Suppressor macrophage treated with lipopolysaccharide for 4 hours (primary cell): ENCODE data around the gene ZFYVE9.

Experiments used
- DNase-seq: peaks from one replicate; pipeline ENCODE4 v3.0.0-alpha.2; 2020

ZFYVE9 gene

DNA sequence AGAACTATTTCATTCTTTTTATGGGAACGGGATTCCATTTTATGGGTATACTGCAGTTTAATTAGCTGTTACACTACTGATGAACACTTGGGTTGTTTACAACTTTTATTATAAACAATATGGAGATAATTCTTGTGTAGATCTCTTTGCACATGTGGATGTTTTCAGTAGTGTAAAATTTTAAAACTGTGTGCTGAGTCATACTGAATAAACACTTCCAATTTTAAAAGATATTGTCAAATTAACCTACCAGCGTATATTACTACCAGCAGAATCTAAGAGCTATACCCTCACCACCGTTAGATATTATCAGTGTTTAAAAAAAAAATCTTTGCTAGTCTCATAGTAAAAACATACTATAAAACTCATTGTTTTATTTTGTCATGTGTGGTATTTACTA is 118.0 kb downstream of the ZFYVE9 start:
- no peak for DNase-seq

DNA sequence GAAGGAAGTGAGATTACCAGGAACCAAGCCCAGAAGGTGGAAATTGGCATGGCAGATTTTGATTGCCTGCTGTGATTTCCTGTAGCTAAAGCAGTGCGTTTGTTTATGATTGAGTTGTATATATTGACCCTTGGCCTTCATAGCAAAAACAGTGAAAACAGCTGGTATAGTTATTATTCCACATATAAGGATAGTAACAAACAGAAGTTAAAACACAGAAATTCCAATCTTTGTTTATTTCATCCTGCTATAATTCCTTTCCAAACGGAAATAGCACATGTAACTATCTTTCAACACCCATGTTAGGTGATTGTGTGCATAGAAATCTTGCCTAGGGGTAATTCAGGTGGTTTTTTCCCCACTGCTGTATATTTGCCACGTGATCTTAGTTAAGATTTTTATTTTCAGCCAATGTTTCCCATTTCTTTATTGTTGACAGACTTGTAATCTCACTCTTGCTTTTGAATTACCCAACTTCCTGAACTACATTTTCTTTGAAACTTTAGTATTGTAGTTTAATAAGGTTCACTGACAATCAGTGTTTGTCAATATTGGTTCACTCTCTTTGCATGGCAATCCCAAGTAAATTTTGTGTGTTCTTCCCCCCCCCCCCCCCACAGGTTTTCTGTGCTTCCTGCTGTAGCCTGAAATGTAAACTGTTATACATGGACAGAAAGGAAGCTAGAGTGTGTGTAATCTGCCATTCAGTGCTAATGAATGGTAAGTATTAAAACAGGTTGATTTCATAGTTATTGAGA is 121.4 kb downstream of the ZFYVE9 start:
- DNase-seq, result no peak

GRCh38 chr1:52264530-52265115 is 122.7 kb downstream of the ZFYVE9 start:
- DNase-seq, result peak; percentile 8

DNA sequence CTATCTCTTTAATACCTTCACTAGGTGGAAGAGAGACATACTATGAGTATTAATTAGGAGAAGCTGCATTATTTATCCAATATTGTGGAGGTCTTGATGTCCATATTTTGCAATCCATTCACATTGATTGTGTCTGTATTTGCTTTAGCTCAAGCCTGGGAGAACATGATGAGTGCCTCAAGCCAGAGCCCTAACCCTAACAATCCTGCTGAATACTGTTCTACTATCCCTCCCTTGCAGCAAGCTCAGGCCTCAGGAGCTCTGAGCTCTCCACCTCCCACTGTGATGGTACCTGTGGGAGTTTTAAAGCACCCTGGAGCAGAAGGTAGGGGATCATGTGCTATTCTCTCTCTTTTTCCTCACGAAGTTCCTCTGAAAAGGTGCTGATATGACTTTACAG is 124.6 kb downstream of the ZFYVE9 start:
- DNase-seq, result no peak

GRCh38 chr1:52268372-52268771 is 126.5 kb downstream of the ZFYVE9 start:
- DNase-seq, result peak; percentile 73

DNA sequence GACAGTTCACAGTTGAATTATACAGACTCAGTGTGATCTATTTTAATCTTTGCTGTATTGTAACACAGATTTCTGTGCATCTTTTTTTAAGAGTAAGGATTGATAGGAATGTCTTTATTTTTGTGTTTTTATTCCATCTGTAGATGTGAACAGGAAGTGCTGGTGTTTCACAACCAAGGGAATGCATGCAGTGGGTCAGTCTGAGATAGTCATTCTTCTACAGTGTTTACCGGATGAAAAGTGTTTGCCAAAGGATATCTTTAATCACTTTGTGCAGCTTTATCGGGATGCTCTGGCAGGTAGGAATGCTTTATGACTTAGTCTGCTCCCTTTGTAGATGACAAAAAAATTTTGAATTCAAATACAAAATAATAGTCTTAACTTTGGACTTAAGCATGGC is 139.6 kb downstream of the ZFYVE9 start:
- no peak for DNase-seq

DNA sequence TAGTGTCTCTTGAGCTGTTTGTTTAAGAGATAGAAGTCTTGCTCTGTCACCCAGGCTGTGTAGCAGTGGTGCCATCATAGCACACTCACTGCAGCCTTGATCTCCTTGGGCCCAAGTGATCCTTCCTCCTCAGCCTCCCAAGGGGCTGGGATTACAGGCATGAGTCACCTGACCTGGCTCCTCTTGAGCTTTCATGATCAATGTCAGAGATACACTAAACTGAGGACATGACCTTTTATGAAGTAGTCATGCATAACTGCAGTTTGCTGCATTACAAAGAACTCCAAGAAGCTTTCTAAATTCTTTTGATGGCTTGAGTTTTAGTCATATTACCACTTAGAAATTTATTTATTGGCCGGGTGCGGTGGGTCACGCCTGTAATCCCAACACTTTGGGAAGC is 146.4 kb downstream of the ZFYVE9 start:
- DNase-seq, result no peak

GRCh38 chr1:52294580-52294979 is 152.7 kb downstream of the ZFYVE9 start:
- DNase-seq, result no peak

DNA sequence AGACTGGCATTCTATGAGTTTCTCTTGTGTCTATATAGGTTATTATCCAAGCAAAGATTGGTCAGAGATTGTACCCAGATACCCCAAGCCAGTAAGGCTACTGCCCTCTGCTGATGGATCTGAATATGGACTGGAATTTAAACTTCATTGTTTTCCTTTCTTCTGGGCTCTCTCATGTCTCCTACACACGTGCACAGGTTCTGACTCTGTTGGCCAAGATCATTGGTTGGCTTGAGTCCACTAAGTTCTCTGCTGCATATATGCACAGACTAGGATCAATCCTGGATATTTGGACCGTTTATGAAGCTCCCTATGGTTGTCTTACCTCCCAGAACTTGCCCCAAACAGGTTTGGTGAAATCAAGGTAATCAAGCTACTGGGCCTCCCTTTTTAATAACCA is 154.5 kb downstream of the ZFYVE9 start:
- peak; percentile 58 for DNase-seq

GRCh38 chr1:52305417-52306226 is 163.7 kb downstream of the ZFYVE9 start:
- no peak for DNase-seq

DNA sequence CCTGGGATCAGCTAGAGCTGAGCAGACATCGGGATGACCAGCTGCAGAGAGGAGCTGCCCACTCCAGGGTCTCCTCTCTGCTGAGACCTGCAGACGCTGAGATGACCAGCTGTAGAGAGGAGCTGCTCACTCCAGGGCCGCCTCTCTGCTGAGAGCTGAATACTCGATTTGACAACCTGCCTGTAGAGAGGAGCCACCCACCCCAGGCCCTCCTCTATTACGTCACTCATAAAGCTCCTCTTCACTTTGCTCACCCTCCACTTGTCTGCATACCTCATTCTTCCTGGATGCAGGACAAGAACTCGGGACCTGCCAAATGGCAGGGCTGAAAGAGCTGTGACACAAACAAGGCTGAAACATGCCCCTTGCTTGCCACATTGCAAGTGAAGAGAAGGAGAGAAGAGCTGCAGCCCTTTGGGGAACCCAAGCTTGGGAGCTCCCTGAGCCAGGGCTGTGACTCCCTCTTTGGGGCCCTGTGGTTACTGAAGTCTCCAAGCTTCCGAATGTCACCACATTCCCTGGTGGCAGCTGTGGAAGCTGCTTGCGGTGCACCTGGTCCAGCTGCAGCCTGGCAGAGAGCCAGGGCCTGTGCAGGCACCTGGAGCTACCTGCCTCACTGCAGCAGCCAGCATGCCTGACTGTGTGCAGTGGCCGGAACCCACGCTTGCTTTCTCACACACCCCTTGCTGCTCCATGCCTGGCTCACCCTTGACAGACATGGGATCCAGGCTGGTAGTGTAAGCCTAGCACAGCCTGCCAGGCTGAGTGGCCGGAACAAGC is 164.5 kb downstream of the ZFYVE9 start:
- DNase-seq, result no peak

GRCh38 chr1:52321061-52321460 is 179.2 kb downstream of the ZFYVE9 start:
- no peak for DNase-seq

GRCh38 chr1:52323731-52324130 is 181.8 kb downstream of the ZFYVE9 start:
- DNase-seq, result no peak

- no peak for DNase-seq
Measured at GRCh38 chr1:52325786-52326185, 183.9 kb downstream of the ZFYVE9 start.

DNA sequence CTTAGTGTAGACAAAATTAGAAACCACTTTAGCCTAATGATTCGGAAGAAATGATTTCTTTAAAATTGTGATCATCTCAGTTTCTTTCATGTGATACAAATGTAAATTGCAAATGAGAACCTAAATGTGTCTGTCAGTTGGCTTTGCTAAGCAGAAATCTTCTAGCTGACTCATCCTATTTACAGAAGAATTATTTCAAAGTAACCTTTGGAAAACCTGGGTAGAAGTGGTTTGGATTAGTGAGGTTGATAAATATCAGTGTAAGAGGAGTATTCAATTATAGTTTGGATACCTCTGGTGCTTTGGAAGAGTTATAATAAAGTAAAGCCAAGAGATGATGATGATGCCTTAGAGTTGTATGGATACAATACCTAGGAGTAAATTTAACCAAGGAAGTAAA is 186.7 kb downstream of the ZFYVE9 start:
- DNase-seq, result no peak

DNA sequence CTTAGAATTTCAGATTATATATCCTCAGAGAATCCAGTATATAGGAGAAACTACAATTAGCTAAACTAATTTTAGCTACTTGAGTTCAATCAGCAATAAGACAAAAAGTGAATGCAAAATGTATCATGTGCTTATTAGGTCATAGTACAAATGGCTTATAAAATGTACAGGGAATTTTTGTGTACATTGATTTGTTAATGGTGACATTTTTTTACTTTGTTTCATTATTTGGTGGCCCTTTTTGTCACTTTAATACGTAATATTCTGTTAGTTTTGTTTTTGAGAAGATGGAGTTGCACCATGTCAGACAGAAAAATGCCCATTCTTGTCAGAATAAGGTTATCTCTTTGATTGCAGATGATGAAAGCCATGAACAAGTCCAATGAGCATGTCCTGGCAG is 190.5 kb downstream of the ZFYVE9 start:
- DNase-seq, result peak; percentile 23

DNA sequence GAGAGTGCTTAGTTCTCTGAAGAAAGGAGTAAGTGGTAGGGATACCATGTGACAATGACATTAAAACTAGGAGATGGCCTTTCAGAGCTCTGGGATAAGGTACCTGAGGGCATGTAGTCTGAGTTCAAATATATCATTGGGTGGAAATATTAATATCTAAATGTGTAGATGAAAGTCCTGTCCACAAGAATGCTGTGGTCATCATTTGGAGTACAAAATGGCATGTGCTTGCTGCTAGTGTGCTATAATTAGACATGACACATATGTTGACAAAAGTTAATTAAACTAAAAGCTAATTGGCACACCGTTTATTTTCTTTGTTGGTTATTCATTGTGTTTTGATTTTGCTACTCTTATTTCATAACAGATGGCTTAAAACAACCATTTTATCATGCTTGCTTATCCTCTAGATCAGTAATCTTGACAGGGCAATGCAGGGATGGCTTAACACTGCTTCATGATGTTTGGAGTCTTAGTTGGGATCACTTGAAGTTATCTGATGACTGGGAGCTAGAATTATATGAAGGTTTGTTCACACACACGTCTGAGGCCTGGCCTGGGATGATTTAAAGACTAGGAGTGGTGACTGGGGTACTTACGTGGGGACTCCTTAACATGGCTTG is 193.1 kb downstream of the ZFYVE9 start:
- DNase-seq, result no peak

GRCh38 chr1:52337439-52337838 is 195.6 kb downstream of the ZFYVE9 start:
- no peak for DNase-seq

GRCh38 chr1:52341655-52342260 is 199.9 kb downstream of the ZFYVE9 start:
- DNase-seq, result no peak

GRCh38 chr1:52343979-52344378 is 202.1 kb downstream of the ZFYVE9 start:
- peak; percentile 12 for DNase-seq

DNA sequence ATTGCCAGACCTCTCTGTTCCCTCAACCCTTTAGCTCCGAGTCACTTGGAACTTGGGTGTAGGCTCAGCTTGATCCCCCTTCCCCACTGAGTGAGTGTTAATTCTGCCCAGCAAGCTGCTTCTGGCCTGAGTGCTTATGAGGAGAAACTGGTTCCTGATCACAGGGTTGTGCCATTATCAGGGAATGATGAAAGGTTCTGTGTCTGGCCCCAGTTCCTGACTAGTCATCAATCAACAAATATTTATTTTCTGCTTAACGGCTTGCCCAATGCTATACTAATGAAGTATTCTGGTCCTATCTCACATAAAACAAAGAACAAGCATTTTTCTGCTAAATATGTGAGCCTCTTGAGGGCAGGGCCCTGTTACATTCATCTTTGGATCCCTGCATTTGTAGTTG is 203.4 kb downstream of the ZFYVE9 start:
- no peak for DNase-seq

- no peak for DNase-seq
Measured at GRCh38 chr1:52346653-52347052, 204.8 kb downstream of the ZFYVE9 start.
